ENCODE results near the gene KIF16B.
"Not testable (repeated sequence)": the region's sequence is repeated elsewhere in the genome, so short reads cannot be mapped to it uniquely, and the experiment has no call there.

Gene KIF16B

GRCh38 chr20:16240355-16240754, 332.9 kb downstream of the KIF16B start:
- DNase-seq: no peak

GRCh38 chr20:16236589-16237241, 336.5 kb downstream of the KIF16B start:
- no peak for DNase-seq

DNA sequence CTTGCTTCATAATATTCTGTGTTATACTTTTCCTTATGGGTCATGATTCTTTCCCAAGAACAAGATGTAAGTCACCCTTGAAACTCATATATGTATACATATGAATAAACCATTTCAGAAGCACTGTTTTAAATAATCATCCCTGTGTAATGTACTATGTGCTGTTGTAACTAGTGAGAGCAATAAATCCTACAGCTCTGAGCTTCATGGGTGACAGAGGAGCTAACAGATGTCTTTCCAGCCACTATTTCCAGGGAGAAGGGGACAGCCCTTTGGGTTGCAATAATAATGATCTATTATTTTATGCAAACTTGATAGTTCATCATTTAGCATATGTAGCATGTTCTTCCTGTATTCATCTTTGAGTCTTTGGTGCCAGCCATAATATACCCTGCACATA, 342.8 kb downstream of the KIF16B start:
- no peak for DNase-seq

DNA sequence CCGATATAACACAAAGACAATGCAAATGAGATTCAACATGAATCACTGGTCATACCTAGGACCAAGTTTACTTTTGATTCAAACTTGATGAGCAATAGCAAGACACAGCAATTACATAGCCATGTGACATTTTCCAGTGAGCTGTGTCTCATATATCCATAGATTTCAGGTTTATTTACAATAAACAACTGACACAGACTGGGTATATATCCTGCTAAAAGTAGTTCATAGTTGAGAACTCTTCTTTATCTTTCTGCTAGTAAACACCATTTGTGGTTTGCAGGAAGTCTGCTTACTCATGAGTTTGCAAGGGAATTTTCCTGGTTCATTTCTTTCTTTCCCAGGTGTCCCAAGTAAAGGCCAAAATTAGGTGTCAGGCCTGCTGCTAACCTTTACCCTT, 343.4 kb downstream of the KIF16B start:
- DNase-seq: no peak

- DNase-seq: no peak
These were observed 344.5 kb downstream of the KIF16B start for GRCh38 chr20:16228722-16229121.

GRCh38 chr20:16226961-16227360, 346.3 kb downstream of the KIF16B start:
- not testable (repeated sequence) for DNase-seq

DNA sequence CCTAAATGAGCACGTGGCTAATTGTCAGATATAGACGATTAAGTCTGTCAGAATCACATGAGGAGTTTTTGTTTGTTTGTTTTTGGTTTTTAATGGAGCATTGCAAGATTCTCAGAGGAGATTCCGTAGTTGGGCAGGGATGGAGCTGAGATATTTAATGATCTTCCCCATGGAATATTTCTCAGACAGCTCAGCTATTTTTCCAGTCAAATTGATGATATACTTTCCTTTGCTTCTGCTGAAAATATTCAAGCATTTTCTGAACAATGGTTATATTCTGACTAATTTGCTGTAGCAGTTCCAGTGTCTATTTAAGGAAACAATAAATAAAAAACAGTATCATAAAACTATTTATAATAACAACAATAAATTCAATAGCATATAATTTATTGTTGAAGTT, 348.4 kb downstream of the KIF16B start:
- no peak for DNase-seq

- peak; percentile 6 for DNase-seq
These were observed 350.3 kb downstream of the KIF16B start for GRCh38 chr20:16222859-16223411.

Measured in hematopoietic multipotent progenitor cell treated with erythropoietin and hydrocortisone succinate and interleukin-3 and kit ligand, for 4 days (in vitro differentiated cells).